Spinal cord (tissue), 10 donors: ENCODE measurements around the gene FAM168A. TPM values are rescaled to one million over a fixed set of nuclear protein-coding genes. Genes with fewer than 3 reads are reported as not detected.
A peak's percentile ranks its signal among the peaks of the same experiment; 100 is the strongest.

Experiments used
- DNase-seq, 6 donors: peaks; one replicate each; pipeline versions ENCODE4 v3.0.0 to v3.0.0-alpha.2; 2013 to 2015; ENCODE audit warnings: low spot score in 6 of 6, low read depth in 4 of 6
- H3K27ac ChIP-seq: one replicate; pipeline ENCODE4 v1.5.1; 2013; ENCODE audit warnings: low read depth, low read length, control low read depth
- H3K27me3 ChIP-seq: one replicate; pipeline ENCODE4 v1.6.1; 2013; ENCODE audit warnings: low read length; ENCODE audit not compliant: control insufficient read depth, insufficient read depth
- H3K36me3 ChIP-seq: one replicate; pipeline ENCODE4 v1.6.1; 2013; ENCODE audit warnings: low read length; ENCODE audit not compliant: control insufficient read depth, insufficient read depth
- H3K4me1 ChIP-seq: one replicate; pipeline ENCODE4 v1.6.1; 2013; ENCODE audit warnings: low read length; ENCODE audit not compliant: control insufficient read depth, insufficient read depth
- H3K4me3 ChIP-seq: one replicate; pipeline ENCODE4 v1.5.1; 2013; ENCODE audit warnings: low read depth, low read length, control low read depth
- H3K9me3 ChIP-seq: one replicate; pipeline ENCODE4 v1.6.1; 2013; ENCODE audit warnings: low read length; ENCODE audit not compliant: control insufficient read depth, insufficient read depth
- WGBS: methylation state at CpG from one replicate; pipeline ENCODE4 v1.1.5; 2013; ENCODE audit warnings: missing lambda C conversion rate; ENCODE audit not compliant: insufficient coverage; 5-methylcytosine and 5-hydroxymethylcytosine counted together
- long read RNA-seq, 4 donors: transcript quantifications; one replicate each; lab custom pipeline, GENCODE V29; 2026
- polyA plus RNA-seq, 2 donors: library from polyadenylated mRNA; unstranded; fragments of 120-200 nt; gene quantifications; one replicate each; pipeline ENCODE4 v1.2.1, GENCODE V29; 2013; ENCODE audit not compliant: insufficient read length in 2 of 2
- total RNA-seq, 2 donors: library from RNA; depleted of rRNA in 1 of 2; stranded (reverse); fragments of 120-200 nt in 1 of 2; fragments of >200 nt in 1 of 2; gene quantifications; one replicate each; pipeline versions ENCODE4 v1.2.3 to v1.2.4, GENCODE V29; 2013 to 2014
- donor health status: healthy.

The FAM168A gene, protein sequence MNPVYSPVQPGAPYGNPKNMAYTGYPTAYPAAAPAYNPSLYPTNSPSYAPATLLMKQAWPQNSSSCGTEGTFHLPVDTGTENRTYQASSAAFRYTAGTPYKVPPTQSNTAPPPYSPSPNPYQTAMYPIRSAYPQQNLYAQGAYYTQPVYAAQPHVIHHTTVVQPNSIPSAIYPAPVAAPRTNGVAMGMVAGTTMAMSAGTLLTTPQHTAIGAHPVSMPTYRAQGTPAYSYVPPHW
- 10 to 100 TPM; 57.5 to 80.8 TPM for total RNA-seq
- polyA plus RNA-seq, result 100 to 1,000 TPM; 125 to 154 TPM
- long read RNA-seq, donor 1, full-length matches to known transcripts, result 17 of 40 reads
- long read RNA-seq, donor 1, partial matches to known transcripts, result 23 of 40 reads
- long read RNA-seq, donor 1, other reads (novel, unspliced or antisense), result 0 of 40 reads
- long read RNA-seq, donor 2, full-length matches to known transcripts, result 4 of 21 reads
- long read RNA-seq, donor 2, partial matches to known transcripts, result 17 of 21 reads
- long read RNA-seq, donor 2, other reads (novel, unspliced or antisense), result 0 of 21 reads
- long read RNA-seq, donor 3, full-length matches to known transcripts, result 8 of 38 reads
- long read RNA-seq, donor 3, partial matches to known transcripts, result 30 of 38 reads
- long read RNA-seq, donor 3, other reads (novel, unspliced or antisense), result 0 of 38 reads
- long read RNA-seq, donor 4, full-length matches to known transcripts, result 4 of 4 reads
- long read RNA-seq, donor 4, partial matches to known transcripts, result 0 of 4 reads
- long read RNA-seq, donor 4, other reads (novel, unspliced or antisense), result 0 of 4 reads

DNA sequence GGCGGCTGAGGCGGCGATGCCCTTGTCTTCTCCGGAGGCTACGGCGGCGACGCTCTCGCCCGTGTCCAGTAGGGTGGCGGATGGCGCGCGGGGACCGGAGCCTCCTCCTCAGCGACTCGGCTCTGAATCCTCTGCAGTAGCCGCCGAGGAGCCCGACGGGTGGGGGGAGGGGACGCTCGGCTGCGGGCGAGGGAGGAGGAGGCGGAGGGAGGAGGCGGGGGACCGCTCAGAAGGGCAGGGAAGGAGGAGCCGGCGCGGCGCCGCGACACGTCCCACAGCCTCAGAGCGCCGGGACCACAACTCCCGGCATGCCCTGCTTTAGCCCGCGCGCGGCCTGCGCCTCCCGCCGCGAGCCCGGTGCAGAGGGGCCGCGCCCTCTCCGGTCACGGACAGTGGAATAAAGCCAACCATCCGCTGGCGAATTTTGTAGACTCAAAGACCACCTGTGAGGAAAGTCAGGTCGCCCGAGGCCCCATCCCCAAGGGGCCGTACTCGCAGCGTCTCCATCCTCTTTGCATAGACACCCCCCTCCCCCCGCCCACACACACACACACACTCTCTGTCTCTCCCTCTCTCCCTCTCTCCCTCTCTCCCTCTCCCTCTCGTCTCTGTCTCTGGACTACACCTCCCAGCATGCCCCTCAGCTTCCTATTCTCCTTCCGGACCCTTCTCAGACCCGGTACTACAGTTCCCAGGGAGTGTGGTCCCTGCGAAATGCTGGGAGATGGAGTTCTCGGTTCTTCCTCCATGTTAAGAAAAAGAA, at the start of gene FAM168A:
Gene FAM168A, minus strand, starts transcription at position 157 of the 763 bp plus-strand sequence. CDS start 129,638 bp downstream, outside the sequence.
- Histone ChIP-seq H3K36me3 (no peaks in the 10 kb centered on the region), H3K9me3 (no peaks in the 10 kb centered on the region), H3K4me3 (peak within 1 kb of the TSS; percentile 89), H3K4me1 (peaks cover 13% of the 10 kb centered on the region), H3K27me3 (no peaks in the 10 kb centered on the region), H3K27ac (peak within 1 kb of the TSS; percentile 95)
- peak; percentile 94 to 100 (median 96) for DNase-seq
- under 1% methylated on average over 60 of the region's 64 CpGs for WGBS

DNA sequence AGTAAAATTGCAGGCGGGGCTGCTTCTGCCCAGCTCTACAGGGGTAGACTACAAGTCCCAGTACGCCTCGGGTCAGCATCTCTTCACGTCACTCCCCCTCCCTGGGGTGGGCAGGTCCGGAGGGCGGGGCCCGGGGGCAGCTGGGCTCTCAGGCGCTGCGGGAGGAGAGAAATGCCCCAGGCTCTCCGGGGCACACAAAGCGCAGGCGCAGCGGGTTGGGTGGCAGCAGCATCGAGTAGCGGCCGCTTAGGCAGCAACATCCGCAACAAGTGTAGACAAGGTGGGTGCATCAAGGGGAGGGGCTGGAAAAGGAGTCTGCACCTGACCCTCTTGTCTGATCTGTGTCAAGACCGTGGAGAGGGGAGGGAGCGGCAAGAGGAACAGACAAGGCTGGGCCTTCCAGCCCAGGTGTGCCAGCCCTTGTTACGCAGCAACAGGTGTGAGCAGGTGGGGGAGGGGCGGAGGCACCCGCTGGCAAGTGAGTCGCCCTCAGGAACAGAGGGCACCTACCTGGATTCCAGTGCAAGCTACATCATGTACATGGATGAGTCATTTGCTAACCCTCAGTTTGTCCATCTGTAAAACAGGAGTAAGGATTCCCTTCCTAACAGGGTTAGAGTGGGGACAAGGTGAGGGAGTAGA, 49.7 kb upstream of the FAM168A start:
- no peaks in the 10 kb centered on the region for H3K9me3 ChIP-seq
- peak; percentile 38 to 93 (median 67) for DNase-seq
- no peaks in the 10 kb centered on the region for H3K36me3 ChIP-seq
- H3K27ac ChIP-seq, result peak overlapping the region; percentile 61
- no peaks in the 10 kb centered on the region for H3K27me3 ChIP-seq
- WGBS, result 9% methylated on average over 19 of the region's 23 CpGs
- peaks cover 59% of the 10 kb centered on the region for H3K4me1 ChIP-seq
- peak overlapping the region; percentile 55 for H3K4me3 ChIP-seq

DNA sequence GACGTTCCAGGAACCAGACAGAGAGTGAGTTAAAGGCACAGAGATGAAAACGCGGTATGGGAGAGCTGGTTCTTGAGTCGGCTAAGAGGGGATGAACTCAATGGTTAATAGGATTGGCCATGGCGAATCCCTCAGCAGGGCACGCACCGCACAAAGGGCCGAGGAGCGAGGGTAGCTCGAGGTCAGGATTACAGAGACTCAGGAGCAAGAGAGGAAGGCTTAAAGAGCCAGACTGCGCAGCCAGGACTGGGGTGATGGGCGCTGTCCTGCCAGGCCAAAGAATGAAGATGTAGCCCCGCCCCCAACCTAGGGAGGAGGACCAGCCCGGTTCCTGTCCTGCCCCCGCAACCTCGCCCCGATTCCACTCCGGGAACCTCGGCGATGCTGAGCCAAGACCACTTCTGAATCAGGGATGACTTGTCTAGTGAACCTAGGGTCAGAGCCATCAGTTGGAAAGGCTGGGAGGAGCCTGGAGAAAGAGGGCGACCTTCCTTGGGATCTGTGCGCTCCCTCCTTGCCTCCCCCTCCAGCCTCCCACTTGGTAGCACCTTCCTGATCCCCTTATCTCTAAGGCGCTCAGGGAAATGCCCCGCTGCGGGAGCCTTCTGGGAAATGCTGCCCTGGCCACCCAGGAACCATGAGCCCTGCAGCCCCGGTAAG, 48.2 kb upstream of the FAM168A start, which contains the start of gene PLEKHB1:
Gene PLEKHB1, plus strand, starts transcription at position 610 of the 660 bp plus-strand sequence. Its CDS starts 28 bp downstream, at position 638.
- Histone ChIP-seq H3K27me3 (no peaks in the 10 kb centered on the region), H3K36me3 (no peaks in the 10 kb centered on the region), H3K4me3 (peak within 1 kb of the TSS; percentile 55), H3K27ac (no peak within 1 kb of the TSS), H3K9me3 (no peaks in the 10 kb centered on the region), H3K4me1 (peaks cover 45% of the 10 kb centered on the region)
- no peak for DNase-seq
- WGBS, result 35% methylated on average over 21 of the region's 26 CpGs

DNA sequence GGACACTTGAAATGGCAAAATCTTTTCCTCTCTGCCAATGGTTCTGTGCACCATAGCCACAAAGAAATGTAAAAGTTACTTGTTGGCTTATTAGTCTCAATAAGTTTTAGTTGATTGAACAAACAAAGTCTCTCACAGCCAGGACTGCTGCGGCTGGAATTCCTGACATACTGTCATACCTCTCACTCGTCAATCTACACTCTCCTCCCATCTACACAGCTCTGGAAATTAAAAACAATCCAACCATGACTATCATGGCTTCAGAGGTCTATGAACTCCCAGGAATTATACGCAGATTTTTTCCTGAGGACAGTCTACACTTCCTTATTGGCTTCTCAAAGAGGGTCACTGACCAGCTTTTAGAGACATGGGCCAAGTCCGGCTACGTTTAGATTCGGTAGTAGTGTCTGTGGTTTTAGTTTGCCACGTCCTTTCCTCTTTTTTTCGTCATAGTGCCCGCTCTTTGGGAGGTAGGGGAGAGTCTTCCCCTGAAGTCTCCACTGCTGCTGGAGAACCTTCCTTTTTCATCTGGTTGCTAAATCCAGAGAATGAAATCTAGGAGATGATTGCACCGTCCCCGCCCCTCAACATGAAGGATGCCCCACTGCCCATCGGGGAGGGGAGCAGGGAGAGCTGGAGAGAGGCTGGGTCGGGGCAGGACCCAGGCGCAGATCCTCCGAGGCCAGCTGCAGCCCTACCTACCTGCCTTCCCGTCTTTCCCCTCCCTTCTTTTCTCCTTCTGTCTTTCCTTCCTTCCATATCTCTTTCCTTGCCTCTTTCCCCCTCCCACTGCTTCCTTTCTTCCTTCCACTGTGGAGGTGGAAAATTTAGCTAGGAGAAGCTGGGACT, 47.4 kb upstream of the FAM168A start:
- Histone ChIP-seq H3K27me3 (no peaks in the 10 kb centered on the region), H3K27ac (no peak overlapping the region), H3K4me3 (no peak overlapping the region), H3K9me3 (no peaks in the 10 kb centered on the region), H3K36me3 (no peaks in the 10 kb centered on the region), H3K4me1 (peaks cover 41% of the 10 kb centered on the region)
- 73% methylated on average over 8 of the region's 16 CpGs for WGBS
- no peak for DNase-seq

DNA sequence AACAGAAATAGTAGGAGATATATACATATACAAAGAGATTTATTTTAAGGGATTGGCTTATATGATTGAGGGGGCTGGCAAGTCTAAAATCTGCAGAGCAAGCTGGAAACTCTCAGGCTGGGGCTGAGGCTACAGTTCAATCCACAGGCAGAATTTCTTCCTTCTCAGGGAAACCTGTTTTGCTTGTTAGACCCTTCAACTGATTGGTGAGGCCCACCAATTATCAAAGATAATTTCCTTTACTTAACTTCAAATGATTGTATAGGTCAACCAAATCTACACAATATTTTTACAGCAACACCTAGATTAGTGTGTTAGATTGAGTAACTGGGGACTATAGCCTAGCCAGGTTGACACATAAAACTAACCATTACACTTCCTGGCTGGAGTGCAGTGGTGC, 43.8 kb upstream of the FAM168A start:
- Histone ChIP-seq H3K27me3 (no peaks in the 10 kb centered on the region), H3K4me3 (no peak overlapping the region), H3K36me3 (no peaks in the 10 kb centered on the region), H3K9me3 (no peaks in the 10 kb centered on the region), H3K4me1 (peaks cover 13% of the 10 kb centered on the region), H3K27ac (no peak overlapping the region)
- no peak for DNase-seq

DNA sequence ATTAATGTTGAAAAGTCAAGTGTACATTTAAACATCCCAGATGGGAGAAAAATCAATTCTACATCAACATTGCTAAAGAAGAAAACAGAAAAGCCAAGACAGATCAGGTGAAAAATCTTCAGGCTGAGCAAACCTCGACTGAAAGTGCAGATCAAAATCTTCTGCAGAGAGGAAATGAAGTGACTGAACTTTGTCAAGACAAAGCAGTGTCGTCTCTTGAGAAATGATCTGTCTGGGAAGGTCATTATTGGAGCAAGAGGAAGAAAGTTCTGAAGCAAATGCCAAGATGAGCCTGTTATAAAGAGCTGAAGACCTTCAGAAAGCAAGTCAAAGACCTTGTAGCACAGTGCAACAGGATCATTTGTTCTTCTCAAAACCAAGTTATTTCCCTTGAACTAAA, 42.7 kb upstream of the FAM168A start:
- no peak overlapping the region for H3K4me3 ChIP-seq
- 39% methylated on average over 2 of the region's 2 CpGs for WGBS
- H3K9me3 ChIP-seq, result no peaks in the 10 kb centered on the region
- no peak for DNase-seq
- no peaks in the 10 kb centered on the region for H3K27me3 ChIP-seq
- no peaks in the 10 kb centered on the region for H3K36me3 ChIP-seq
- H3K27ac ChIP-seq, result no peak overlapping the region
- H3K4me1 ChIP-seq, result peaks cover 3% of the 10 kb centered on the region

DNA sequence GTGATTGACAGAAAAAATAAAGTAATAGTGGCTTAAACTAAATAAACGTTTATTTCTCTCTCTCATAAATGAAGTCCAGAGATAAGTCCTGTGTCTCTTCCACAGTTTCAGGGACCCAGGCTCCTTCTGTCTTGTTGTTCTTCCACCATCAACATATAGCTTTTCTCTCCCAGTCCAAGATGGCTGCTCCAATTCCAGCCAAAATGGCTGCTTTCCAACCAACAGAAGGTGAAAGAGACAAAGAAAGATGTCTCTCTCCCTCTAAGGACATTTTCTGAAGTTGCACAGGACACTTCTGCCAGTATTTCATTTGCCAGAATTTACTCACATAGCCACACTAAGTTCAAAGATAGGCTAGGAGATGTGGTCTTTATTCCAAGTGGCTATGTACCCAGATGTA, 39.1 kb upstream of the FAM168A start:
- Histone ChIP-seq H3K36me3 (no peaks in the 10 kb centered on the region), H3K4me3 (no peak overlapping the region), H3K27ac (no peak overlapping the region), H3K27me3 (no peaks in the 10 kb centered on the region), H3K4me1 (no peaks in the 10 kb centered on the region), H3K9me3 (peaks cover 2% of the 10 kb centered on the region)
- WGBS, result no CpG with 5 or more reads among the region's 1 CpG
- peak in 1 of 6 donors; percentile 37 for DNase-seq

DNA sequence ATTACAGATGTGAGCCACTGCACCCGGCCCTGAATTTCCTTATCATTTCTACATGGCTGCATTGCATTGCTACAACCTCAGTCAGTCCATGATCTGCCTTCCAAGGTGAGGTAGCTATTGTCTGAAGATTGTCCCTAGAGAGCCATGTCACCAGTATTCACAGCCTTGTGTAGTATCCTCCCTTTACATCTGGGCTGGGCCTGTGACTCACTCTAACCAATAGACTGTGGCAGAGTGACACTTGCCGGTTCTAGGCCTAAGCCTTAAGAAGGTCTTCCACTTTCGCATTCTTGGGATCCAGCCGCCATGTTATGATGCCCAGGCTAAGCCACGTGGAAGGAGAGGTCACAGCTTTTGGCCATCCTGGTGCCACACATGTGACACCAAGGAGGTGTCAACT, 38.3 kb upstream of the FAM168A start:
- 97% methylated on average over 5 of the region's 5 CpGs for WGBS
- Histone ChIP-seq H3K9me3 (peaks cover 2% of the 10 kb centered on the region), H3K4me1 (no peaks in the 10 kb centered on the region), H3K27me3 (no peaks in the 10 kb centered on the region), H3K4me3 (no peak overlapping the region), H3K36me3 (no peaks in the 10 kb centered on the region), H3K27ac (no peak overlapping the region)
- no peak for DNase-seq
